ENCODE data around the gene GORASP2.
"Not testable (repeated sequence)": the region's sequence is repeated elsewhere in the genome, so short reads cannot be mapped to it uniquely, and the experiment has no call there.

GORASP2 gene

GRCh38 chr2:170917957-170918356, 11.1 kb upstream of the GORASP2 start:
- Histone ChIP-seq H3K27ac (ENCODE audit: low read depth, low read length) (no peak overlapping the region), H3K79me2 (ENCODE audit: control insufficient read depth, low read length) (no peaks in the 10 kb centered on the region)

GRCh38 chr2:170921873-170922272, 7.2 kb upstream of the GORASP2 start:
- not testable (repeated sequence) for H3K9me2 ChIP-seq (replicated peaks; ENCODE audit: control insufficient read depth, low read length); H3K4me1 ChIP-seq (ENCODE audit: control insufficient read depth, low read length); H3K79me2 ChIP-seq (ENCODE audit: control insufficient read depth, low read length); H3K4me3 ChIP-seq (ENCODE audit: low read length); H3K27ac ChIP-seq (ENCODE audit: low read depth, low read length); H3K4me2 ChIP-seq (ENCODE audit: low read length); H3F3A ChIP-seq (ENCODE audit: control insufficient read depth, insufficient read depth); H3K27me3 ChIP-seq (ENCODE audit: control insufficient read depth, low read length); H3K36me3 ChIP-seq (ENCODE audit: control insufficient read depth, low read length); H4K20me1 ChIP-seq (ENCODE audit: control insufficient read depth, insufficient read depth, low read depth, low read length)
- H3K9me3 ChIP-seq (ENCODE audit: control insufficient read depth, insufficient read depth, low read length), result peaks cover 43% of the 10 kb centered on the region

More at GRCh38 chr2:170917957-170918356, 11.1 kb upstream of the GORASP2 start:
- no peaks in the 10 kb centered on the region for H4K20me1 ChIP-seq (ENCODE audit: control insufficient read depth, insufficient read depth, low read depth, low read length)
- H3K9me2 ChIP-seq (replicated peaks; ENCODE audit: control insufficient read depth, low read length), result no peaks in the 10 kb centered on the region
- no peaks in the 10 kb centered on the region for H3F3A ChIP-seq (ENCODE audit: control insufficient read depth, insufficient read depth)
- no peaks in the 10 kb centered on the region for H3K36me3 ChIP-seq (ENCODE audit: control insufficient read depth, low read length)
- H3K4me1 ChIP-seq (ENCODE audit: control insufficient read depth, low read length), result no peaks in the 10 kb centered on the region
- no peak overlapping the region for H3K4me2 ChIP-seq (ENCODE audit: low read length)
- H3K4me3 ChIP-seq (ENCODE audit: low read length), result no peak overlapping the region
- peaks cover 19% of the 10 kb centered on the region for H3K9me3 ChIP-seq (ENCODE audit: control insufficient read depth, insufficient read depth, low read length)
- no peaks in the 10 kb centered on the region for H3K27me3 ChIP-seq (ENCODE audit: control insufficient read depth, low read length)
- TF ChIP-seq CTCF (IDR thresholded peaks at IDR 0.05; ENCODE audit: low read depth, low read length, poor library complexity, severe bottlenecking) (no peak), EZH2phosphoT487 (IDR thresholded peaks at IDR 0.05; ENCODE audit: borderline replicate concordance, low read length) (no peak)

GRCh38 chr2:170922634-170923494, 6.2 kb upstream of the GORASP2 start:
- peaks cover under 1% of the 10 kb centered on the region; the same call in 1 of the 2 replicates for H3K79me2 ChIP-seq (ENCODE audit: control insufficient read depth, low read length)
- TF ChIP-seq CTCF (IDR thresholded peaks at IDR 0.05; ENCODE audit: low read depth, low read length, poor library complexity, severe bottlenecking) (no peak), EZH2phosphoT487 (IDR thresholded peaks at IDR 0.05; ENCODE audit: borderline replicate concordance, low read length) (no peak)
- H3K9me3 ChIP-seq (ENCODE audit: control insufficient read depth, insufficient read depth, low read length), result peaks cover 37% of the 10 kb centered on the region
- no peaks in the 10 kb centered on the region for H3K9me2 ChIP-seq (replicated peaks; ENCODE audit: control insufficient read depth, low read length)
- H3K4me3 ChIP-seq (ENCODE audit: low read length), result no peak overlapping the region
- no peak overlapping the region for H3K27ac ChIP-seq (ENCODE audit: low read depth, low read length)
- peaks cover 3% of the 10 kb centered on the region; the same call in 1 of the 2 replicates for H3K36me3 ChIP-seq (ENCODE audit: control insufficient read depth, low read length)
- peaks cover 2% of the 10 kb centered on the region for H3K4me1 ChIP-seq (ENCODE audit: control insufficient read depth, low read length)
- H4K20me1 ChIP-seq (ENCODE audit: control insufficient read depth, insufficient read depth, low read depth, low read length), result no peaks in the 10 kb centered on the region
- no peak overlapping the region for H3K4me2 ChIP-seq (ENCODE audit: low read length)
- H3F3A ChIP-seq (ENCODE audit: control insufficient read depth, insufficient read depth), result no peaks in the 10 kb centered on the region
- H3K27me3 ChIP-seq (ENCODE audit: control insufficient read depth, low read length), result no peaks in the 10 kb centered on the region

GRCh38 chr2:170923799-170924198, 5.3 kb upstream of the GORASP2 start:
- Histone ChIP-seq H3K27me3 (ENCODE audit: control insufficient read depth, low read length) (no peaks in the 10 kb centered on the region), H3K36me3 (ENCODE audit: control insufficient read depth, low read length) (peaks cover 3% of the 10 kb centered on the region; the same call in 1 of the 2 replicates), H3K9me3 (ENCODE audit: control insufficient read depth, insufficient read depth, low read length) (peaks cover 35% of the 10 kb centered on the region), H3K27ac (ENCODE audit: low read depth, low read length) (no peak overlapping the region), H3K4me3 (ENCODE audit: low read length) (no peak overlapping the region), H3K9me2 (replicated peaks; ENCODE audit: control insufficient read depth, low read length) (no peaks in the 10 kb centered on the region), H3F3A (ENCODE audit: control insufficient read depth, insufficient read depth) (no peaks in the 10 kb centered on the region), H4K20me1 (ENCODE audit: control insufficient read depth, insufficient read depth, low read depth, low read length) (no peaks in the 10 kb centered on the region), H3K4me1 (ENCODE audit: control insufficient read depth, low read length) (peaks cover 10% of the 10 kb centered on the region), H3K79me2 (ENCODE audit: control insufficient read depth, low read length) (peaks cover 7% of the 10 kb centered on the region), H3K4me2 (ENCODE audit: low read length) (no peak overlapping the region)
- TF ChIP-seq EZH2phosphoT487 (IDR thresholded peaks at IDR 0.05; ENCODE audit: borderline replicate concordance, low read length) (no peak), CTCF (IDR thresholded peaks at IDR 0.05; ENCODE audit: low read depth, low read length, poor library complexity, severe bottlenecking) (no peak)

Data from DOHH2 (cell line).